HEK293 (cell line): ENCODE results near the gene SMIM7.

Source experiments
- CTCF ChIA-PET: fragments of 350-600 bp; formaldehyde crosslinking; extraction: SDS; loops from one replicate; lab custom pipeline; 2021; ENCODE audit warnings: antibody characterized with exemption; lab: Yijun Ruan, JAX
- POLR2A ChIA-PET: fragments of 300-600 bp; formaldehyde crosslinking; extraction: SDS; loops from one replicate; lab custom pipeline; 2020; ENCODE audit warnings: antibody characterized with exemption, inconsistent platforms; lab: Yijun Ruan, JAX
- H3K27ac ChIP-seq: fragments of 200-500 bp; sonication (Bioruptor generic); 2 replicates; pipeline ENCODE4 v1.5.1; 2014; ENCODE audit warnings: low read depth, low read length, control low read depth, inconsistent platforms; ENCODE audit errors: extremely low read depth
- H3K36me3 ChIP-seq, 2 experiments: fragments of 200-500 bp in 1 of 2; sonication (Bioruptor generic) in 1 of 2; 1 replicate in 1 of 2; 2 replicates in 1 of 2; pipeline ENCODE4 v1.5.1; 2014 to 2017; ENCODE audit warnings: inconsistent platforms in 2 of 2, low read length in 2 of 2; ENCODE audit not compliant: control insufficient read depth in 2 of 2, insufficient read depth in 1 of 2
- H3K4me1 ChIP-seq: fragments of 200-500 bp; sonication (Bioruptor generic); 2 replicates; pipeline ENCODE4 v1.5.1; 2014; ENCODE audit warnings: mild to moderate bottlenecking, low read length, inconsistent platforms; ENCODE audit not compliant: control insufficient read depth, insufficient read depth
- H3K4me3 ChIP-seq: 2 replicates; pipeline ENCODE4 v1.5.1; 2011; ENCODE audit warnings: low read depth, mild to moderate bottlenecking, control low read depth, low read length, moderate library complexity
- H3K9me3 ChIP-seq: fragments of 200-500 bp; sonication (Bioruptor generic); 2 replicates; pipeline ENCODE4 v1.5.1; 2014; ENCODE audit warnings: low read depth, low read length, inconsistent platforms; ENCODE audit not compliant: control insufficient read depth, insufficient read depth
- PRDM10 ChIP-seq: fragments of 450-650 bp; formaldehyde crosslinking; IDR thresholded peaks from 2 replicates; pipeline ENCODE4 v1.5.1; 2016; ENCODE audit warnings: missing biosample characterization, missing genetic modification characterization
- REST ChIP-seq: fragments of 450-650 bp; formaldehyde crosslinking; IDR thresholded peaks from 2 replicates; pipeline ENCODE4 v1.5.1; 2016; ENCODE audit warnings: missing biosample characterization, missing genetic modification characterization
- SCRT1 ChIP-seq: fragments of 450-650 bp; formaldehyde crosslinking; IDR thresholded peaks from 2 replicates; pipeline ENCODE4 v1.5.1; 2016; ENCODE audit warnings: missing biosample characterization, missing genetic modification characterization, borderline replicate concordance
- SCRT2 ChIP-seq: fragments of 450-650 bp; formaldehyde crosslinking; IDR thresholded peaks from 2 replicates; pipeline ENCODE4 v1.5.1; 2016; ENCODE audit warnings: missing biosample characterization, missing genetic modification characterization
- SETDB1 ChIP-seq: IDR thresholded peaks from one replicate; pipeline ENCODE4 v1.6.1; 2017; ENCODE audit warnings: mild to moderate bottlenecking, low read length, moderate library complexity, mixed read lengths; ENCODE audit not compliant: insufficient read length
- TSHZ1 ChIP-seq: fragments of 450-650 bp; formaldehyde crosslinking; IDR thresholded peaks from 2 replicates; pipeline ENCODE4 v1.5.1; 2016; ENCODE audit warnings: missing biosample characterization, missing genetic modification characterization, borderline replicate concordance
- ZBTB11 ChIP-seq: fragments of 450-650 bp; formaldehyde crosslinking; conservative IDR thresholded peaks from 2 replicates; pipeline ENCODE4 v1.5.1; 2016; ENCODE audit warnings: low read depth, missing biosample characterization, missing genetic modification characterization
- ZNF221 ChIP-seq: fragments of 450-650 bp; formaldehyde crosslinking; IDR thresholded peaks from 2 replicates; pipeline ENCODE4 v1.5.1; 2017; ENCODE audit warnings: missing biosample characterization, missing genetic modification characterization, borderline replicate concordance
- ZNF341 ChIP-seq: fragments of 450-650 bp; formaldehyde crosslinking; IDR thresholded peaks from 2 replicates; pipeline ENCODE4; 2016; ENCODE audit warnings: low read depth, missing biosample characterization, missing genetic modification characterization
- ZNF398 ChIP-seq: fragments of 450-650 bp; formaldehyde crosslinking; IDR thresholded peaks from 2 replicates; pipeline ENCODE4 v1.5.1; 2017; ENCODE audit warnings: missing biosample characterization, missing genetic modification characterization
- ZNF404 ChIP-seq: fragments of 450-650 bp; formaldehyde crosslinking; IDR thresholded peaks from 2 replicates; pipeline ENCODE4 v1.5.1; 2017; ENCODE audit warnings: missing biosample characterization, missing genetic modification characterization
- ZNF544 ChIP-seq: fragments of 450-650 bp; formaldehyde crosslinking; IDR thresholded peaks from 2 replicates; pipeline ENCODE4 v1.5.0; 2017; ENCODE audit warnings: missing biosample characterization, missing genetic modification characterization
- ZNF626 ChIP-seq: fragments of 450-650 bp; sonication (Bioruptor Pico); formaldehyde crosslinking; IDR thresholded peaks from 2 replicates; pipeline ENCODE4 v1.5.1; 2018; ENCODE audit warnings: missing biosample characterization, missing genetic modification characterization, inconsistent platforms
- ZNF664 ChIP-seq: fragments of 450-650 bp; formaldehyde crosslinking; IDR thresholded peaks from 2 replicates; pipeline ENCODE4 v1.5.1; 2016; ENCODE audit warnings: missing biosample characterization, missing genetic modification characterization

SMIM7 gene

GRCh38 chr19:16599655-16600346 lies 60.1 kb downstream of the SMIM7 start:
- ChIA-PET CTCF (no interaction called here), POLR2A (interaction anchor here (0.7 to 1.9 kb wide), 3 partner anchors 10 to 16 kb away, joined by 3 to 5 read pairs (median 4); no protein-coding TSS in a partner anchor)
- H3K4me3 ChIP-seq: no peak overlapping the region
- no peaks in the 10 kb centered on the region for H3K36me3 ChIP-seq
- H3K27ac ChIP-seq: no peak overlapping the region
- no peaks in the 10 kb centered on the region for H3K9me3 ChIP-seq
- peak; percentile 71; the same call in 1 of the 2 replicates for TF ChIP-seq SCRT1 (tag by site-specific recombination)
- TF ChIP-seq ZNF626: no peak
- peak; percentile 51 for TF ChIP-seq ZNF341 (tag by site-specific recombination)
- TF ChIP-seq PRDM10: peak; percentile 65
- TF ChIP-seq SCRT2: peak; percentile 85
- TF ChIP-seq ZNF398 (tag by site-specific recombination): peak; percentile 75
- no peak for TF ChIP-seq TSHZ1 (tag by site-specific recombination)
- H3K4me1 ChIP-seq: no peaks in the 10 kb centered on the region

GRCh38 chr19:16598848-16599247 lies 61.1 kb downstream of the SMIM7 start:
- POLR2A ChIA-PET: interaction anchor here (0.6 to 1.9 kb wide), 3 partner anchors 9 to 25 kb away, joined by 3 to 5 read pairs (median 3); no protein-coding TSS in a partner anchor
- CTCF ChIA-PET: no interaction called here
- H3K9me3 ChIP-seq: no peaks in the 10 kb centered on the region

More at GRCh38 chr19:16598848-16599247, 61.1 kb downstream of the SMIM7 start:
- Histone ChIP-seq H3K4me1 (no peaks in the 10 kb centered on the region), H3K36me3 (no peaks in the 10 kb centered on the region)
- TF ChIP-seq ZNF221 (tag by site-specific recombination): no peak
- TF ChIP-seq ZNF404: no peak
- no peak for TF ChIP-seq SETDB1
- no peak for TF ChIP-seq ZNF664 (tag by site-specific recombination)
- TF ChIP-seq ZNF544: no peak
- peak; percentile 91 for TF ChIP-seq REST (tag by site-specific recombination)
- TF ChIP-seq ZBTB11 (tag by site-specific recombination): no peak
- TF ChIP-seq, all 188 proteins: peak for 1
- Histone ChIP-seq H3K27ac (no peak overlapping the region), H3K4me3 (no peak overlapping the region)
